HG03439 (cell line): ENCODE results near the gene AP1S3.

Source experiments
- ATAC-seq: cut with Tn5 transposase; IDR thresholded peaks from one replicate; pipeline ENCODE4 v1.9.1; 2021; ENCODE audit warnings: mild to moderate bottlenecking, moderate library complexity; ENCODE audit not compliant: unreplicated experiment

The AP1S3 gene

DNA sequence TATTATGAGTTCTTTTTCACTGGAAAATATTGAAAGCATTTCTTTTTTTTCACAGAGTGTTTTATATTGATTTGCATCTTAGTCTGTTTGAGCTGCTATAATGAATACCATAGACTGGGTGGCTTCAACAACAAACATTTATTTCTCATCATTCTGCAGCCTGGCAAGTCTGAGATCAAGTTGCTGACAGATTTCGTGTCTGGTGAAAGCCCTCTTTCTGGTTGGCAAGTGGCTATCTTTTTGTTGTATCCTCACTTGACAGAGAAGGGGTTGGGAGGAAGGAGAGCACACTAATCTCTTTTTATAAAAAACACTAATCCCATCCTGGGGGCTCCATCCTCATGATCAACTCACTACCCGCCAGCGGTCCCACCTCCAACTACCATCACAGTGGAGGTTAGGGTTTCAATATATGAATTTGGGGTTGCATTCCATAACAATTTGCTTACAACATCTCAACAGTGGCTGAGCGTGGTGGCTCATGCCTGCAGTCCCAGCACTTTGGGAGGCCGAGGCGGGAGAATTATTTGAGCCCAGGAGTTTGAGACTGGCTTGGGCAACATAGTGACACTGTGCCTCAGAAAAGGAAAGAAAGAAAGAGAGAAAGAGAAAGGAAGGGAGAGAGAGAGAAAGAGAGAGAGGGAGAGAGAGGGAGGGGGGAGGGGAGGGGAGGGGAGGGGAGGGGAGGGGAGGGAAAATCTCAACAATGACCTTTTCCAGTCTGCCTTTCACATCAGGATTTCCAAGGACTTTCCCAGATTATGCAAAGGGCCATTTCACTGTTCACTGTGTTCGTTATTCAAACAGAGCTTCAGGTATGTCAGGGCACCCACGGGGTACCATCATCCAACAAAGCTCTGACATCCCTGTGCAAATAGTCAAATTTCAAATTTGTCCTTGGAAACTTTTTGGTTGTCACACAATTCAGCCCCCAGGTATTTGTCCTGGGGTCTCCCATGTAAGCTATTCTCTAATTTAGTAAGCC, 111.1 kb downstream of the AP1S3 start:
- no peak for ATAC-seq

DNA sequence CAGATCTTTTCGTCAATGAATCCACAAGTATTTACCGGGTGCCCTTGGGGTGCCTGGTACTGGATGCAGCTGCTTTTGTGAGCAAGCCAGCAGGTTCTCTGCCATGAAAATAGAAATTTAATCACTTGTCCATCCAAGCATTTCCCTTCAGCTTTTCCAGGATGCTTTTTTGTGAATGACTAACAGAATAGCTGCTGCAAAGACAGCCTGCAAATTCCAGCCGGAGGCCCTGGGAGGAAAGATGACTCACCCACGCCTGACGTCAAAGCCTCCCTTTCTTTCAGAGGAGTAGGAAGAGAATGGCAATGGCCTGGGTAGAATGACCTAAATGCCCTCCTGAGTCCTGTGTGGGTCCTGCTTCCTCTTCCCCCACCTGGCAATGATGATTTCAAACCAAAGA, 111.9 kb downstream of the AP1S3 start:
- ATAC-seq, result no peak

DNA sequence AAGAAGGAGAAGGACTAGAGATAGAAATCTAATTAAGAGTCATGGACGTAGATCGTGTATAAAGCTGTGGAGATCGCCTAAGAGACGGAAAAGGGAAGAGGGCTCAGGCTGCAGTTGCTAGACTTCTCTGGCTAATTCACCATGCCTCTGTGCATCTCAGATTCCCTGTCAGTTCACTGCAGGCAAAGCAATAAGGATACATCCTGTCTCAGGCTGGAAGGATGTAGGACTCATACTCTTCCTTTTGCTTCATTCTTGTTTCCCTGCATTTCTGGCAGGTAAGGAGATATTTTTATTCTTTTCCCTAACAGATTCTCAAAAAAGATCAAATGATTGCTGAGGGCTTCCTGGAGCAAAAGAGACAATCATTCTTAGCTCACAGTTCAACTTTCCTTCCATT, 112.5 kb downstream of the AP1S3 start:
- no peak for ATAC-seq

- ATAC-seq, result no peak
These were observed 113.4 kb downstream of the AP1S3 start for GRCh38 chr2:223723954-223724411.

DNA sequence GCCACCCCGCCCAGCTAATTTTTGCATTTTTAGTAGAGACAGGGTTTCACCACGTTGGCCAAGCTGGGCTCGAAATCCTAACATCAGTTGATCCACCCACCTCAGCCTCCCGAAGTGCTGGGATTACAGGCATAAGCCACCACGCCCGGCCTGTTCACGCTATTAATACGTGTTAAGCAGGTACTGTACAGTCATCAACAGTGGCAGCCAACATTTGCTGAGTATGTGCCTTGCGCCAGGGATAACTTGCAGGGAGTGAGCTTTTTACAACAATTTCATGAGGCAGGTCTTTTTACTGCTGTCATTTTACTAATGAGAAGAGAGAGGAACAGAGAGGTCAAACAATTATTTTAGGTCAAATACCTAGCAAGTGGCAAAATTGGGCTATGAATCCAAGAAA, 115.2 kb downstream of the AP1S3 start:
- no peak for ATAC-seq

GRCh38 chr2:223721746-223722145, 115.6 kb downstream of the AP1S3 start:
- ATAC-seq, result no peak

DNA sequence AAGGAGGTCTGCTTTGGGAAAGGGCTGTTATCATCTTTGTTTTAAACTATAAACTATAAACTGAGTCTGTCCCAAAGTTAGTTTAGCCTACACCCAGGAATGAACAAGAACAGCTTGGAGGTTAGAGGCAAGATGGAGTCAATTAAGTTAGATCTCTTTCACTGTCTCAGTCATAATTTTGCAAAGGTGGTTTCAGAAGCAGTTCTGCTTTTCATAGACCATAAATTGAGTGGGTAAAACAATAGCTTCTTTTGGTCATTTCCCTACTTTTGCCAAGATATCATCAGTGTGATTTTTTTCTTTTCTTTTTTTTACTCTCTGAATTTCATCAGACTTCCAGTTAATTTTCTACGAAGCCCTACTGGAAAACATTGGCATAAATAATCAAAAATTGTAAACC, 117.0 kb downstream of the AP1S3 start:
- ATAC-seq, result no peak

DNA sequence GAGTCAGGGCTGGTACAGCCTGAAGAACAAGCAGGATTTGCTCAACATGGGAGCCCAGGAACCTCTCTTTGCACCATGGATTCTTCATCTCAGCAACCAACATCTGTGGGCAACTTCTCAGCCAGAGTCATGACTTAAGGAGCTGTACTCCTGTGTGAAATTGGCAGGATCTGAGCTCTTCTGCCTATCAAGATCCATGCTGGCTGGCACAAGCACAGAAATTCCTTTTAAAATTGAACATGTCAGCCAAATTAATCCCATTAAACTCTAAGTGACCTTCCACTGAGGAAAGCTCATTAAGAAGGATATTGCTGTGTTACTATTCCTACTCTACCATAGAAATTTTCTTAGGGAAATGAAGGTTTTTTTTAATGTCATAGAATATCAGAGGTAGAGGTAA, 124.7 kb downstream of the AP1S3 start:
- no peak for ATAC-seq

DNA sequence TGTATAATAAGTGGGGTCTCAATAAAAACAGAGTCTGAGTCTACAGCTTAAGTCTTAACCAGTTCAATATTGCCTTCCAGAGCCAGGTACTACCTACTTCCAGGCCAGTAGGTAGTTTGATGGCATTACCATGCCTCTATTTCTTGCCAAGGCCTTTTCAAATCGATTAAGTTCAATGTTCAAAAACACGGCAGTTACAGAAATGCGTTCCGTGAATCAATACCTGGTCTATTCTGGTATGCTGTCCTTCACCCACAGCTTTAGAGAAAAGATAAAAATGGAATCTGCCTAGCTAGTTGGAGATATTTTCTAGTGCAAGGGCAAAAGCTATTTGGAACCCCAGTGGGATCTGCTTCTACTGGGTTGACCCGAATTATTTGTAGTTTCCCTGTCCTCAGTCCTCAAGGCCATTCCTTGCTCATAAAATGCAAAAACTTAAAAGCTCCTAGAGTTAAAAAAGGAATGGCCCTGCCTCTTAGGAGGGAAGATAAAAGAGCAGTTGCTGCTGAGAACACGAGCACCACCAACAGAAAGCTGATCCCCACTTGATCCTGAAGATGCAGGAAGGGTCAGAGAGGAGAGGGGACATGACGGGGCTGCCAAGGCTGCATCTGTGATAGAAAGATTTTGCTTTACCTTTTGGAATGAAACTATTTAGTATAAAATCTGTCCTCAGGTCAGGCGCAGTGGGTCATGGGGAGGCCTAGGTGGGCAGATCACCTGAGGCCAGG, 125.6 kb downstream of the AP1S3 start:
- ATAC-seq, result no peak
